CD4-positive, alpha-beta T cell (primary cell): ENCODE results near the gene SCAMP1. TPM values are rescaled to one million over a fixed set of nuclear protein-coding genes. Genes with fewer than 3 reads are reported as not detected.
A peak's percentile ranks its signal among the peaks of the same experiment; 100 is the strongest.

ENCODE experiments used
- ATAC-seq: fragments of 200-7000 bp; cut with Tn5 transposase; one replicate; pipeline ENCODE4 v1.10.0; 2022; ENCODE audit warnings: mild to moderate bottlenecking; ENCODE audit not compliant: poor library complexity
- CTCF ChIA-PET: fragments of 350-600 bp; sonication (Branson Sonifier 250); formaldehyde crosslinking; loops from one replicate; lab custom pipeline; 2021; ENCODE audit warnings: antibody characterized with exemption, inconsistent platforms; lab: Charles Lee
- POLR2A ChIA-PET: fragments of 350-600 bp; sonication (Branson Sonifier 250); formaldehyde crosslinking; loops from one replicate; lab custom pipeline; 2021; ENCODE audit warnings: antibody characterized with exemption, inconsistent platforms; lab: Charles Lee
- DNase-seq, 14 experiments: peaks; one replicate each; pipeline ENCODE4 v3.0.0-alpha.2; 2013 to 2020; ENCODE audit warnings: mixed read lengths in 2 of 14
- H3K27ac ChIP-seq, 2 donors: one replicate each; pipeline versions ENCODE4 v1.5.1 to v1.7.0; 2013; ENCODE audit warnings: low read length in 2 of 2, low read depth in 1 of 2, mild to moderate bottlenecking in 1 of 2
- H3K27me3 ChIP-seq, 2 experiments: 1 replicate in 1 of 2; 2 replicates in 1 of 2; pipeline versions ENCODE4 v1.6.1 to v1.7.0; 2013; ENCODE audit warnings: low read length in 2 of 2, control low read depth in 1 of 2, mild to moderate bottlenecking in 1 of 2, moderate library complexity in 1 of 2; ENCODE audit not compliant: insufficient read depth in 2 of 2, control insufficient read depth in 1 of 2
- H3K36me3 ChIP-seq: one replicate; pipeline ENCODE4 v1.6.1; 2013; ENCODE audit warnings: low read length, control low read depth; ENCODE audit not compliant: insufficient read depth
- H3K4me1 ChIP-seq: one replicate; pipeline ENCODE4 v1.6.1; 2013; ENCODE audit warnings: low read length, control low read depth; ENCODE audit not compliant: insufficient read depth
- H3K4me3 ChIP-seq: one replicate; pipeline ENCODE4 v1.5.1; 2013; ENCODE audit warnings: mild to moderate bottlenecking, low read length, moderate library complexity
- H3K9me3 ChIP-seq, 2 experiments: 1 replicate in 1 of 2; 2 replicates in 1 of 2; pipeline versions ENCODE4 v1.6.1 to v1.7.0; 2013; ENCODE audit warnings: low read length in 2 of 2, mild to moderate bottlenecking in 2 of 2, control low read depth in 1 of 2, moderate library complexity in 1 of 2; ENCODE audit not compliant: control insufficient read depth in 1 of 2, insufficient read depth in 1 of 2
- H3K27ac Mint-ChIP-seq: one replicate; pipeline ENCODE4 v1.8.0; 2020; ENCODE audit warnings: mixed read lengths
- H3K27me3 Mint-ChIP-seq: one replicate; pipeline ENCODE4 v1.8.0; 2021; ENCODE audit warnings: mixed read lengths
- H3K36me3 Mint-ChIP-seq: one replicate; pipeline ENCODE4 v1.8.0; 2021; ENCODE audit warnings: low read depth, mixed read lengths
- H3K4me1 Mint-ChIP-seq: one replicate; pipeline ENCODE4 v1.8.0; 2021; ENCODE audit warnings: low read depth, mixed read lengths
- H3K4me3 Mint-ChIP-seq: one replicate; pipeline ENCODE4 v1.8.0; 2020; ENCODE audit warnings: mild to moderate bottlenecking, mixed read lengths
- H3K9me3 Mint-ChIP-seq: one replicate; pipeline ENCODE4 v1.8.0; 2020; ENCODE audit warnings: mixed read lengths
- intact Hi-C, 2 experiments: fragments of 100-400 bp; cut with DNase I in 1 of 2; cut with micrococcal nuclease in 1 of 2; formaldehyde crosslinking; loops; one replicate each; pipeline versions ENCODE4 v1.15.1 to v1.9.0; 2023 to 2025; cut with DNase I, micrococcal nuclease
- total RNA-seq, 174 experiments: library from RNA in 2 of 174; stranded (reverse) in 2 of 174; gene quantifications; one replicate each; pipeline ENCODE4 v1.2.3 and lab custom pipeline; 2021 to 2026
- TF ChIP-seq, protein P1 (sequence below): fragments of 200-600 bp; IDR thresholded peaks from one replicate; pipeline ENCODE4 v1.8.0; 2022; ENCODE audit warnings: antibody characterized with exemption, mild to moderate bottlenecking

SCAMP1 gene
- total RNA-seq, 2 experiments from 2014 or later = 16.0 to 18.4 TPM

DNA sequence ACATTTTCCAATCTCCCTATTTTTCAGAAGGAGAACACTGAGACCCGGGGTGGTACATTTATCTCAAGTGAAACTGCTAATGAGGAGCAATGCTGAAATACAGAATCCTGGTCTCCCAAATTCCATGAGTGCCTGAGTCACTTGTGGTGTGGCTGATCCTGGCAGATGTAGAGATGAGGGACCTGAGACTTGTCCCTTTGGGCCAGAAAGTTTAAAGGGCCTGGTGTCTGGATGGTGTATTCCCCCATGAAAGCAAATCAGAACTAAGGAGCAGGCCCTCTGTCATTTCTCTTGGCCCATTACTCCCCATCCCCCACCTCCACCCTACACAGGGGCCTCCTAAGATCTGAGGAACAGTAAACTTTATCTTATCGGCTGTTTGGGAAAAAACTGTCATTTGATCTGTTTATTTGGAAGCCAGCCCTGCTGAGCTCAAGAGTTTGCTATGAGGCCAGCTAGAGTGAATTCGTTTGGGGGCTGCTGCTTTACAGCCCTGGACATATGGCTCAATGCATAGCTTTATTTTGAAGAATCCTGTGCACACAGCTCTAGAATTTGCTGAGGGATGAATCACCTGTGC, 147.9 kb downstream of the SCAMP1 start:
- Mint-ChIP-seq H3K27ac (no peak overlapping the region), H3K4me3 (no peak overlapping the region), H3K27me3 (peaks cover 92% of the 10 kb centered on the region), H3K9me3 (no peaks in the 10 kb centered on the region), H3K4me1 (peaks cover 20% of the 10 kb centered on the region), H3K36me3 (no peaks in the 10 kb centered on the region)
- peaks cover 34 to 59% of the 10 kb centered on the region in 2 experiments for H3K27me3 ChIP-seq
- ChIA-PET POLR2A (interaction anchor here (0.6 kb wide), 1 partner anchor 943 kb away, joined by 3 read pairs; no protein-coding TSS in a partner anchor), CTCF (no interaction called here)
- peaks cover 21% of the 10 kb centered on the region for H3K4me1 ChIP-seq
- H3K36me3 ChIP-seq = no peaks in the 10 kb centered on the region
- H3K9me3 ChIP-seq = no peaks in the 10 kb centered on the region
- TF ChIP-seq, protein P1, sequence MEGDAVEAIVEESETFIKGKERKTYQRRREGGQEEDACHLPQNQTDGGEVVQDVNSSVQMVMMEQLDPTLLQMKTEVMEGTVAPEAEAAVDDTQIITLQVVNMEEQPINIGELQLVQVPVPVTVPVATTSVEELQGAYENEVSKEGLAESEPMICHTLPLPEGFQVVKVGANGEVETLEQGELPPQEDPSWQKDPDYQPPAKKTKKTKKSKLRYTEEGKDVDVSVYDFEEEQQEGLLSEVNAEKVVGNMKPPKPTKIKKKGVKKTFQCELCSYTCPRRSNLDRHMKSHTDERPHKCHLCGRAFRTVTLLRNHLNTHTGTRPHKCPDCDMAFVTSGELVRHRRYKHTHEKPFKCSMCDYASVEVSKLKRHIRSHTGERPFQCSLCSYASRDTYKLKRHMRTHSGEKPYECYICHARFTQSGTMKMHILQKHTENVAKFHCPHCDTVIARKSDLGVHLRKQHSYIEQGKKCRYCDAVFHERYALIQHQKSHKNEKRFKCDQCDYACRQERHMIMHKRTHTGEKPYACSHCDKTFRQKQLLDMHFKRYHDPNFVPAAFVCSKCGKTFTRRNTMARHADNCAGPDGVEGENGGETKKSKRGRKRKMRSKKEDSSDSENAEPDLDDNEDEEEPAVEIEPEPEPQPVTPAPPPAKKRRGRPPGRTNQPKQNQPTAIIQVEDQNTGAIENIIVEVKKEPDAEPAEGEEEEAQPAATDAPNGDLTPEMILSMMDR = no peak
- ATAC-seq (no peak), DNase-seq (no peak)
- intact Hi-C loops = no loop called here
- no peak overlapping the region for H3K4me3 ChIP-seq
- H3K27ac ChIP-seq = no peak overlapping the region

DNA sequence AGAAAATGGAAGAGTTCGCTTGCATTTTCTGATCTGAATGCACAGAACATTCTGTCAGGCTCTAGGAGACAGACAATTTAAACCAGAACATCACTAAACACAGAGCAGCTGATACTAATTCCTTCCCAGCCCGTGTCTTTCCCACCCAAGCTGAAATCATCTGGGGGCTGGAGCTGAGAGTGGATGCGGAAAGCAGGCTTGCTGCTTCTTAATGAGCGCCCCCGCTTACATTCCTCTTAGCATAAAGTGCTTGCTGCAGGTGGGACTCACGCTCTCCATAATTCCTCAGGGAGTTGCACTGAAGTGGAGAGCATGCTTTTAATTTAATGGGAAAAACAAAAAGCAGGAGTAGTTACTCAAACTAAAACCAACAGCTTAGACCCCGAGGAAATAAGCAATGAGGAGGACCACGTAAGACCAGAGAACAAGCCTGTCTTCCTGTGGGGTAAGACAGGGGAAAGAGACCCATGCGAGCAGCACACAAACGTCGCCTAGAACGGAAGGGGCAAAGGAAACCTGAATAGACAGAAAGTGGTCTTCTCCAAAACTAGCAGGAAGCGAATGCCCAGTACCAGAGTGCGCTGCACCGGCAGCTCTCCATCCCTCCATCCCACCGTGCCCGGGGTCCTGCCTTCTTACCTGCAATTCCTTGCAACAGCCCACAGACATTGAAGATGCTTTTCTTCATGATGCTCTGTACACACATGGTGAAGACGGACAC, 148.9 kb downstream of the SCAMP1 start:
- Histone ChIP-seq H3K9me3 (no peaks in the 10 kb centered on the region), H3K4me1 (peaks cover 21% of the 10 kb centered on the region), H3K36me3 (no peaks in the 10 kb centered on the region), H3K27ac (no peak overlapping the region), H3K27me3 (peaks cover 33 to 59% of the 10 kb centered on the region in 2 experiments), H3K4me3 (peak overlapping the region; percentile 54)
- POLR2A ChIA-PET = no interaction called here
- no peak overlapping the region for H3K27ac Mint-ChIP-seq
- peaks cover 20% of the 10 kb centered on the region for H3K4me1 Mint-ChIP-seq
- intact Hi-C loops = no loop called here
- CTCF ChIA-PET = no interaction called here
- peak overlapping the region; percentile 83 for H3K4me3 Mint-ChIP-seq
- TF ChIP-seq, protein P1 = no peak
- H3K27me3 Mint-ChIP-seq = peaks cover 93% of the 10 kb centered on the region
- ATAC-seq = no peak
- no peak for DNase-seq
- H3K9me3 Mint-ChIP-seq = no peaks in the 10 kb centered on the region
- H3K36me3 Mint-ChIP-seq = no peaks in the 10 kb centered on the region

DNA sequence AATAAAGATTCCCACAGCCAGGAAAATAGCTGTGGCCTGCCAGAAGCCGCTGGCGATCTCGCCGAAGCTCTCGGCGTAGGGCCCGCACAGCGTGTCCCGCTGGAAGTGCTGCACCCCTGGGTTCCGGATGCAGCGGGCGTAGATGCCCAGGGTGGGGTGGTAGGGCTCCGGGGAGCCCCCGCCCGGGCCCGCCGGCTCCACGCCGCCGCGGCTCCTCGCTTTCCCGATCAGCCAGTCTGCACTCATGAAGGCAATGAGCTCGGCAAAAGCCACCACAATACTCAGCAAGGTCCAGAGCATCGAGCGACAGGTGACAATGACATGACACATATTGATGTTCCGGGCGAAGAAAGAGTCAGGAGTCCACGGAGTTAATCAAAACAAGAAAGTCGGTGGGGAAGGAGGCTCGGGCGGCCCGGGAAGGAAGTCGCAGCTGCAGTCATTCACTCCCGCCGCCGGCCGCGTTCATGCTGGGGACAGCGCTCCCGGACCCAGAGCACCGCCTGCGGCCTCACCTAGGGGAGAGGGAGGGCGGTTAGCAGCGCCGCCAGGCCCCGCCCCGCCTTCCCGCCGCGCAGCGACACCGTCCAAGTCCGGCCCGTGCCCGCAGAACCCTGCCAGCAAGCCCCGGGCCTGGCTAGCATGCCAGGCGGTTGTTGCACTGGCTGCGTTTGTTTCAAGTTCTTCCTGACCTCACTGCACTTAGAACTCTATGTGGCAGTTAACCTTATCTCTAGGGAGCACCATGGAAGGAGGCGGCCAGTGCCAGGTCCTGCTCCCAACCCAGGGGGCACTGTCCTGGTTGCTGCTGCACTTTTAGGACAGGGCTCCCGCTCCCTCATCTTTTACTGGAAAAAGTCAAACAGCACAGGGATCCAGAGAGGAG, 149.7 kb downstream of the SCAMP1 start:
- H3K27me3 Mint-ChIP-seq = peaks cover 94% of the 10 kb centered on the region
- no peak overlapping the region for H3K27ac Mint-ChIP-seq
- peak in 10 of 14 experiments; percentile 1 to 43 (median 14) for DNase-seq
- peaks cover 20% of the 10 kb centered on the region for H3K4me1 Mint-ChIP-seq
- ChIA-PET CTCF (no interaction called here), POLR2A (no interaction called here)
- H3K4me1 ChIP-seq = peaks cover 21% of the 10 kb centered on the region
- H3K36me3 Mint-ChIP-seq = no peaks in the 10 kb centered on the region
- H3K36me3 ChIP-seq = no peaks in the 10 kb centered on the region
- H3K4me3 ChIP-seq = peak overlapping the region; percentile 54
- no peaks in the 10 kb centered on the region for H3K9me3 ChIP-seq
- H3K27me3 ChIP-seq = peaks cover 28 to 52% of the 10 kb centered on the region in 2 experiments
- H3K27ac ChIP-seq = no peak overlapping the region
- H3K9me3 Mint-ChIP-seq = no peaks in the 10 kb centered on the region
- intact Hi-C loops = no loop called here
- H3K4me3 Mint-ChIP-seq = peak overlapping the region; percentile 83
- TF ChIP-seq, protein P1 = no peak
- peak; percentile 56 for ATAC-seq
